PFSK-1 (cell line): ENCODE results near the gene NMNAT1.

ENCODE experiments used
- FOXP2 ChIP-seq: optimal IDR thresholded peaks from 2 replicates; pipeline ENCODE3; 2011; ENCODE audit warnings: borderline replicate concordance, control low read depth, inconsistent platforms; ENCODE audit not compliant: insufficient read depth; ENCODE audit errors: extremely low read length, extremely low read depth
- POLR2AphosphoS5 ChIP-seq: IDR thresholded peaks from 2 replicates; pipeline ENCODE4 v1.6.1; 2012; ENCODE audit warnings: low read depth, mild to moderate bottlenecking, control low read depth, low read length, moderate library complexity
- SIN3A ChIP-seq: IDR thresholded peaks from 2 replicates; pipeline ENCODE4 v1.6.1; 2012; ENCODE audit warnings: mild to moderate bottlenecking, low read length, moderate library complexity, borderline replicate concordance; ENCODE audit not compliant: insufficient read depth
- TAF1 ChIP-seq: IDR thresholded peaks from 2 replicates; pipeline ENCODE4 v1.6.1; 2012; ENCODE audit warnings: low read length, control low read depth, borderline replicate concordance; ENCODE audit not compliant: insufficient read depth
- TF ChIP-seq, protein P1 (sequence below), 2 experiments: IDR thresholded peaks; 2 replicates each; pipeline versions ENCODE4 v1.6.1 to v1.8.0; 2011 to 2012; ENCODE audit warnings: low read depth in 2 of 2, low read length in 2 of 2, control low read depth in 1 of 2, inconsistent platforms in 1 of 2, mild to moderate bottlenecking in 1 of 2, moderate library complexity in 1 of 2; ENCODE audit not compliant: insufficient read depth in 1 of 2

DNA sequence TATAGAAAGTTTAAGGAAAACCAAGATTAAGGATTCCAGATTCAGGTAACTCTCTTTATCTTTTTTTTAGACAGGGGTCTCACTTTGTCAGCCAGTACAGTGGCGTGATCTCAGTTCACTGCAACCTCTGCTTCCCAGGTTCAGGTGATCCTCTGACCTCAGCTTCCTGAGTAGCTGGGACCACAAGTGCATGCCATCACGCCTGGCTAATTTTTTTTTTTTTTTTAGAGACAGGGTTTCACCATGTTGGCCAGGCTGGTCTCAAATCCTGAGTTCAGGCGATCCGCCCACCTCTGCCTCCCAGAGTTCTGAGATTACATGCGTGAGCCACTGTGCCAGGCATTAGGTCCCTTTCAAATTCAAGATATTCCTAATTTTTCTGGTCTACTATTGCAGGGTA is 16.0 kb upstream of the NMNAT1 start:
- no peak for TF ChIP-seq POLR2AphosphoS5
- TF ChIP-seq, protein P1, sequence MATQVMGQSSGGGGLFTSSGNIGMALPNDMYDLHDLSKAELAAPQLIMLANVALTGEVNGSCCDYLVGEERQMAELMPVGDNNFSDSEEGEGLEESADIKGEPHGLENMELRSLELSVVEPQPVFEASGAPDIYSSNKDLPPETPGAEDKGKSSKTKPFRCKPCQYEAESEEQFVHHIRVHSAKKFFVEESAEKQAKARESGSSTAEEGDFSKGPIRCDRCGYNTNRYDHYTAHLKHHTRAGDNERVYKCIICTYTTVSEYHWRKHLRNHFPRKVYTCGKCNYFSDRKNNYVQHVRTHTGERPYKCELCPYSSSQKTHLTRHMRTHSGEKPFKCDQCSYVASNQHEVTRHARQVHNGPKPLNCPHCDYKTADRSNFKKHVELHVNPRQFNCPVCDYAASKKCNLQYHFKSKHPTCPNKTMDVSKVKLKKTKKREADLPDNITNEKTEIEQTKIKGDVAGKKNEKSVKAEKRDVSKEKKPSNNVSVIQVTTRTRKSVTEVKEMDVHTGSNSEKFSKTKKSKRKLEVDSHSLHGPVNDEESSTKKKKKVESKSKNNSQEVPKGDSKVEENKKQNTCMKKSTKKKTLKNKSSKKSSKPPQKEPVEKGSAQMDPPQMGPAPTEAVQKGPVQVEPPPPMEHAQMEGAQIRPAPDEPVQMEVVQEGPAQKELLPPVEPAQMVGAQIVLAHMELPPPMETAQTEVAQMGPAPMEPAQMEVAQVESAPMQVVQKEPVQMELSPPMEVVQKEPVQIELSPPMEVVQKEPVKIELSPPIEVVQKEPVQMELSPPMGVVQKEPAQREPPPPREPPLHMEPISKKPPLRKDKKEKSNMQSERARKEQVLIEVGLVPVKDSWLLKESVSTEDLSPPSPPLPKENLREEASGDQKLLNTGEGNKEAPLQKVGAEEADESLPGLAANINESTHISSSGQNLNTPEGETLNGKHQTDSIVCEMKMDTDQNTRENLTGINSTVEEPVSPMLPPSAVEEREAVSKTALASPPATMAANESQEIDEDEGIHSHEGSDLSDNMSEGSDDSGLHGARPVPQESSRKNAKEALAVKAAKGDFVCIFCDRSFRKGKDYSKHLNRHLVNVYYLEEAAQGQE (IDR thresholded peaks at IDR 0.05; ENCODE audit: insufficient read depth in 1 of 2, low read depth in 2 of 2, low read length in 2 of 2) = no peak
- TF ChIP-seq TAF1 = no peak
- no peak for TF ChIP-seq FOXP2
- no peak for TF ChIP-seq SIN3A
